Measurements from ENCODE around the gene TNIK.

- TF ChIP-seq CTCF (IDR thresholded peaks at IDR 0.05; ENCODE audit: low read depth, low read length) (no peak), EZH2phosphoT487 (IDR thresholded peaks at IDR 0.05; ENCODE audit: low read depth) (no peak)
Observed at GRCh38 chr3:171432548-171432947, 27.7 kb downstream of the TNIK start.
